H9 (cell line): ENCODE data around the gene RAB1A. TPM values are rescaled to one million over a fixed set of nuclear protein-coding genes. Genes with fewer than 3 reads are reported as not detected.
"Not testable (repeated sequence)": the region's sequence is repeated elsewhere in the genome, so short reads cannot be mapped to it uniquely, and the experiment has no call there.

Experiments
- DNase-seq: peaks from one replicate; pipeline ENCODE4 v3.0.0-alpha.2; 2017
- H2AFZ ChIP-seq: one replicate; pipeline ENCODE4 v1.6.1; 2013; ENCODE audit warnings: mild to moderate bottlenecking, low read length, control low read depth, moderate library complexity
- H2AK5ac ChIP-seq: 2 replicates; pipeline ENCODE4 v1.6.1; 2013; ENCODE audit warnings: low read length, control low read depth, mixed read lengths; ENCODE audit not compliant: insufficient read length
- H2BK120ac ChIP-seq: one replicate; pipeline ENCODE4 v1.6.1; 2013; ENCODE audit warnings: low read depth, mild to moderate bottlenecking, low read length, control low read depth, inconsistent platforms; ENCODE audit not compliant: poor library complexity, severe bottlenecking
- H2BK12ac ChIP-seq: 2 replicates; pipeline ENCODE4 v1.6.1; 2013; ENCODE audit warnings: low read length, control low read depth, mixed read lengths, low read depth; ENCODE audit not compliant: insufficient read length
- H2BK15ac ChIP-seq: 2 replicates; pipeline ENCODE4 v1.6.1; 2013; ENCODE audit warnings: low read depth, low read length, control low read depth
- H2BK20ac ChIP-seq: one replicate; pipeline ENCODE4 v1.6.1; 2013; ENCODE audit warnings: low read depth, mild to moderate bottlenecking, low read length, control low read depth, inconsistent platforms; ENCODE audit not compliant: poor library complexity, severe bottlenecking
- H2BK5ac ChIP-seq: 2 replicates; pipeline ENCODE4 v1.6.1; 2013; ENCODE audit warnings: low read length, control low read depth, mixed read lengths; ENCODE audit not compliant: insufficient read length
- H3K14ac ChIP-seq: 2 replicates; pipeline ENCODE4 v1.6.1; 2013; ENCODE audit warnings: low read length, control low read depth; ENCODE audit not compliant: insufficient read depth
- H3K18ac ChIP-seq: 2 replicates; pipeline ENCODE4 v1.6.1; 2013; ENCODE audit warnings: low read depth, mild to moderate bottlenecking, mixed read lengths, low read length, control low read depth; ENCODE audit not compliant: insufficient read length
- H3K23ac ChIP-seq: 2 replicates; pipeline ENCODE4 v1.6.1; 2013; ENCODE audit warnings: low read length, control low read depth, mixed read lengths, low read depth; ENCODE audit not compliant: insufficient read length
- H3K23me2 ChIP-seq: 2 replicates; pipeline ENCODE4 v1.6.1; 2013; ENCODE audit warnings: low read depth, mild to moderate bottlenecking, mixed read lengths, low read length, control low read depth; ENCODE audit not compliant: insufficient read length, poor library complexity, severe bottlenecking
- H3K27ac ChIP-seq: 2 replicates; pipeline ENCODE4 v1.5.1; 2013; ENCODE audit warnings: low read length, control low read depth, mixed read lengths, low read depth; ENCODE audit not compliant: insufficient read length
- H3K27me3 ChIP-seq: 2 replicates; pipeline ENCODE4 v1.6.1; 2013; ENCODE audit warnings: low read length, control low read depth, inconsistent platforms; ENCODE audit not compliant: insufficient read depth
- H3K4ac ChIP-seq: 2 replicates; pipeline ENCODE4 v1.6.1; 2013; ENCODE audit warnings: low read depth, mild to moderate bottlenecking, control low read depth, inconsistent platforms, low read length, moderate library complexity
- H3K4me1 ChIP-seq: 2 replicates; pipeline ENCODE4 v1.6.1; 2013; ENCODE audit warnings: low read length, control low read depth, inconsistent platforms; ENCODE audit not compliant: insufficient read depth
- H3K4me2 ChIP-seq: 2 replicates; pipeline ENCODE4 v1.6.1; 2013; ENCODE audit warnings: low read length, control low read depth, mixed read lengths; ENCODE audit not compliant: insufficient read length, insufficient read depth
- H3K56ac ChIP-seq: 2 replicates; pipeline ENCODE4 v1.6.1; 2013; ENCODE audit warnings: low read depth, mild to moderate bottlenecking, mixed read lengths, low read length, control low read depth; ENCODE audit not compliant: insufficient read length
- H3K79me1 ChIP-seq: 2 replicates; pipeline ENCODE4 v1.6.1; 2013; ENCODE audit warnings: low read depth, mild to moderate bottlenecking, moderate library complexity, low read length, control low read depth, inconsistent platforms; ENCODE audit not compliant: insufficient read depth, poor library complexity, severe bottlenecking
- H3K79me2 ChIP-seq: 2 replicates; pipeline ENCODE4 v1.6.1; 2013; ENCODE audit warnings: low read length, control low read depth, inconsistent platforms; ENCODE audit not compliant: insufficient read depth
- H3K9ac ChIP-seq: 2 replicates; pipeline ENCODE4 v1.6.1; 2013; ENCODE audit warnings: low read length, control low read depth, mixed read lengths; ENCODE audit not compliant: insufficient read length; ENCODE audit errors: extremely low read depth
- H3K9me3 ChIP-seq: one replicate; pipeline ENCODE4 v1.6.1; 2013; ENCODE audit warnings: low read depth, low read length, inconsistent platforms; ENCODE audit not compliant: control insufficient read depth
- H3T11ph ChIP-seq: one replicate; pipeline ENCODE4 v1.6.1; 2013; ENCODE audit warnings: mild to moderate bottlenecking, low read length, control low read depth, inconsistent platforms
- H4K20me1 ChIP-seq: one replicate; pipeline ENCODE4 v1.6.1; 2013; ENCODE audit not compliant: control insufficient read depth, insufficient read length, insufficient read depth
- H4K5ac ChIP-seq: 2 replicates; pipeline ENCODE4 v1.6.1; 2013; ENCODE audit warnings: low read depth, mild to moderate bottlenecking, mixed read lengths, low read length, control low read depth; ENCODE audit not compliant: insufficient read length
- H4K8ac ChIP-seq: replicated peaks from 2 replicates; pipeline ENCODE4 v1.6.1; 2013; ENCODE audit warnings: low read length, control low read depth, mixed read lengths, low read depth; ENCODE audit not compliant: insufficient read length
- H4K91ac ChIP-seq: 2 replicates; pipeline ENCODE4 v1.6.1; 2013; ENCODE audit warnings: low read depth, mild to moderate bottlenecking, moderate library complexity, mixed read lengths, low read length, control low read depth; ENCODE audit not compliant: insufficient read length
- H3K27ac Mint-ChIP-seq, 3 experiments: 2 replicates in 2 of 3; 3 replicates in 1 of 3; pipeline ENCODE4 v1.8.0; 2020 to 2021; ENCODE audit warnings: mixed read lengths in 3 of 3, mild to moderate bottlenecking in 1 of 3, moderate library complexity in 1 of 3
- H3K27me3 Mint-ChIP-seq: 2 replicates; pipeline ENCODE4 v1.8.0; 2021; ENCODE audit warnings: low read depth, mild to moderate bottlenecking, moderate library complexity, mixed read lengths
- H3K36me3 Mint-ChIP-seq, 3 experiments: 2 replicates in 2 of 3; 3 replicates in 1 of 3; pipeline ENCODE4 v1.8.0; 2020 to 2021; ENCODE audit warnings: low read depth in 3 of 3, mixed read lengths in 3 of 3; ENCODE audit not compliant: insufficient read depth in 1 of 3
- H3K4me1 Mint-ChIP-seq, 2 experiments: 2 replicates each; pipeline ENCODE4 v1.8.0; 2020; ENCODE audit warnings: mixed read lengths in 2 of 2
- H3K4me3 Mint-ChIP-seq, 2 experiments: 2 replicates in 1 of 2; 3 replicates in 1 of 2; pipeline ENCODE4 v1.8.0; 2020 to 2021; ENCODE audit warnings: mild to moderate bottlenecking in 2 of 2, mixed read lengths in 2 of 2, moderate library complexity in 1 of 2
- H3K9me3 Mint-ChIP-seq, 2 experiments: 2 replicates in 1 of 2; 3 replicates in 1 of 2; pipeline ENCODE4 v1.8.0; 2020; ENCODE audit warnings: mild to moderate bottlenecking in 2 of 2, mixed read lengths in 2 of 2, moderate library complexity in 1 of 2
- CTCF ChIP-seq: fragments of 200-600 bp; sonication (generic); conservative IDR thresholded peaks from 3 replicates; pipeline ENCODE4 v1.8.0; 2021; ENCODE audit warnings: antibody characterized with exemption, mild to moderate bottlenecking
- WGBS: extraction: QIAGEN DNeasy Blood & Tissue Kit; methylation state at CpG from one replicate; pipeline ENCODE4 v1.1.7; 2013; ENCODE audit warnings: missing lambda C conversion rate, low lambda C conversion rate, mixed read lengths; ENCODE audit not compliant: insufficient read length; ENCODE audit errors: extremely low coverage; 5-methylcytosine and 5-hydroxymethylcytosine counted together
- total RNA-seq: library from RNA; stranded (reverse); gene quantifications from 2 replicates; pipeline ENCODE4 v1.2.1, GENCODE V29; 2021

Gene RAB1A
- total RNA-seq, 1 experiment from 2014 or later: 112 TPM

- Mint-ChIP-seq H3K36me3 (peaks cover 0 to 3% (median 0%) of the 10 kb centered on the region in 3 experiments; a peak in 2 of 7 replicates), H3K27me3 (no peaks in the 10 kb centered on the region), H3K4me3 (no peak overlapping the region), H3K9me3 (no peaks in the 10 kb centered on the region; a peak in 1 of 5 replicates), H3K4me1 (peaks cover 6 to 18% of the 10 kb centered on the region in 2 experiments), H3K27ac (no peak overlapping the region)
- Histone ChIP-seq H2AFZ (no peak overlapping the region), H3K23me2 (peaks cover 2% of the 10 kb centered on the region), H3K27me3 (no peaks in the 10 kb centered on the region), H2BK12ac (no peak overlapping the region), H3K14ac (no peak overlapping the region), H3K4me2 (no peak overlapping the region), H3K79me2 (peaks cover 8% of the 10 kb centered on the region), H2AK5ac (no peak overlapping the region), H3K4me1 (no peaks in the 10 kb centered on the region), H3K79me1 (peaks cover 3% of the 10 kb centered on the region), H3K23ac (no peak overlapping the region), H3T11ph (no peak overlapping the region), H3K9ac (no peak overlapping the region), H2BK120ac (no peak overlapping the region), H3K56ac (no peak overlapping the region), H3K18ac (no peak overlapping the region), H3K27ac (no peak overlapping the region), H4K5ac (no peak overlapping the region), H4K8ac (no peak overlapping the region), H4K91ac (no peak overlapping the region), H3K9me3 (no peaks in the 10 kb centered on the region), H4K20me1 (no peaks in the 10 kb centered on the region), H2BK20ac (no peak overlapping the region), H3K4ac (no peak overlapping the region), H2BK15ac (no peak overlapping the region), H2BK5ac (no peak overlapping the region)
- no peak for DNase-seq
- no peak for TF ChIP-seq CTCF
- no CpG with 5 or more reads among the region's 4 CpGs for WGBS
These were observed 3.7 kb upstream of the RAB1A start for GRCh38 chr2:65133626-65134025.

GRCh38 chr2:65132930-65133329, 3.0 kb upstream of the RAB1A start:
- H2AFZ ChIP-seq, H3K9me3 Mint-ChIP-seq, H3K79me1 ChIP-seq, H3K27ac ChIP-seq, H3K14ac ChIP-seq, H3K27ac Mint-ChIP-seq, H4K5ac ChIP-seq, H3K18ac ChIP-seq, H3K4me1 ChIP-seq, H2BK20ac ChIP-seq, H3K56ac ChIP-seq, H3T11ph ChIP-seq, DNase-seq, H2BK120ac ChIP-seq, H3K4me3 Mint-ChIP-seq, H2BK5ac ChIP-seq, H2BK15ac ChIP-seq, H3K4ac ChIP-seq, H3K4me2 ChIP-seq, H4K8ac ChIP-seq, H3K27me3 ChIP-seq, H3K23ac ChIP-seq, H4K20me1 ChIP-seq, H3K9me3 ChIP-seq, H3K27me3 Mint-ChIP-seq, H2AK5ac ChIP-seq, H2BK12ac ChIP-seq, H4K91ac ChIP-seq, H3K23me2 ChIP-seq, H3K9ac ChIP-seq, H3K36me3 Mint-ChIP-seq: not testable (repeated sequence)
- H3K79me2 ChIP-seq: peaks cover 14% of the 10 kb centered on the region
- peaks cover 10 to 22% of the 10 kb centered on the region in 2 experiments for H3K4me1 Mint-ChIP-seq
- no CpG with 5 or more reads among the region's 15 CpGs for WGBS
